Stimulated activated naive CD8-positive, alpha-beta T cell treated with anti-CD3 and anti-CD28 coated beads, Interleukin-15, Interleukin-2, amounts not matched to agents 100 U/mL and 50 U/mL, for 24 hours (primary cell): Measurements from ENCODE around the gene FMR1.

ENCODE experiments used
- ATAC-seq: fragments of 150-1000 bp; cut with Tn5 transposase; one replicate; pipeline ENCODE4 v1.10.0; 2021
- DNase-seq: peaks from one replicate; pipeline ENCODE4 v3.0.0; 2021

Gene FMR1

GRCh38 chrX:147911192-147912022 is at the start of gene FMR1:
FMR1 (plus strand) TSS chrX:147911919; CDS start chrX:147912180, 261 bp downstream.
- ATAC-seq, result peak; percentile 89
- peak; percentile 90 for DNase-seq

GRCh38 chrX:147875866-147876596 is 35.7 kb upstream of the FMR1 start:
- DNase-seq (no peak), ATAC-seq (no peak)

- DNase-seq (no peak), ATAC-seq (no peak)
Observed at GRCh38 chrX:147876849-147877646, 34.7 kb upstream of the FMR1 start.

GRCh38 chrX:147877726-147878125 is 34.0 kb upstream of the FMR1 start:
- no peak for DNase-seq
- ATAC-seq, result no peak

DNA sequence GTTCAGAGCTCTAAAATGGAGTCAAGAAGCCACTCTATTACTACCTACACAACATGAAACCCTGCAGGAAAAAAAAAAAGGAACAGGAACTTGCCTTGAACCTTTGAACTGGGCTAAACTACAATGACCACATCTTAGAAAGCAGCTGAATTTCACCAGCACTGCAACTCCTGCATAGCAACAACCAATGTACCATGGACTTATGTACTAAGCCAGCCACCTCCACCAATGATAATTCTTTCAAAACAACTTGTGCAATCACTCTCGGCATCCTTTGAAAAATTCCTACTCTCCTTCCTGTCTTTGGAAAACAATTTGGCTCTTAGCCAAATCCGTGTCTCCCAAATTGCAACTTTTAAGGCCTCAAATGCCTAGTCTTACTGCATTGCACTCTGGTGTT is 26.8 kb upstream of the FMR1 start:
- DNase-seq (no peak), ATAC-seq (no peak)

DNA sequence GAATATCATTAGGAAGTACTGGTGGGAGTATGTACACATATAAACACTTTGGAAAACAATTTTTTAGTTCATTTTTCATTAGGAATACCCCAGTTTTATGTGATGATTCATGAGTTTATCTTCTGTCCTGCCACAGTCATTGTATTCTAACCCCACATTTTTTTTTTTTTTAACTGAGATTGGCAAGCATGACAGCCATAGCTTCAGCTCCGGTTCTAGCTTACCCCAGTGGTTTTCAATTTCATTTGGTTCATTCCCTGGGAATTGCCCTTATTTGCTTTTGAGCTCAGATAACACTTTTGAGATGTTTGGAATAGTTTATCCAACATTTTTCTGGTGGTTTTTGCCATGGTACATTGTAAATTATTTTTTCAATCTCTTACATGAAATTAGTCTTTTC is 21.0 kb upstream of the FMR1 start:
- ATAC-seq (no peak), DNase-seq (no peak)

GRCh38 chrX:147891896-147892295 is 19.8 kb upstream of the FMR1 start:
- DNase-seq (no peak), ATAC-seq (no peak)

- ATAC-seq (no peak), DNase-seq (no peak)
Observed at GRCh38 chrX:147893741-147894140, 18.0 kb upstream of the FMR1 start.

DNA sequence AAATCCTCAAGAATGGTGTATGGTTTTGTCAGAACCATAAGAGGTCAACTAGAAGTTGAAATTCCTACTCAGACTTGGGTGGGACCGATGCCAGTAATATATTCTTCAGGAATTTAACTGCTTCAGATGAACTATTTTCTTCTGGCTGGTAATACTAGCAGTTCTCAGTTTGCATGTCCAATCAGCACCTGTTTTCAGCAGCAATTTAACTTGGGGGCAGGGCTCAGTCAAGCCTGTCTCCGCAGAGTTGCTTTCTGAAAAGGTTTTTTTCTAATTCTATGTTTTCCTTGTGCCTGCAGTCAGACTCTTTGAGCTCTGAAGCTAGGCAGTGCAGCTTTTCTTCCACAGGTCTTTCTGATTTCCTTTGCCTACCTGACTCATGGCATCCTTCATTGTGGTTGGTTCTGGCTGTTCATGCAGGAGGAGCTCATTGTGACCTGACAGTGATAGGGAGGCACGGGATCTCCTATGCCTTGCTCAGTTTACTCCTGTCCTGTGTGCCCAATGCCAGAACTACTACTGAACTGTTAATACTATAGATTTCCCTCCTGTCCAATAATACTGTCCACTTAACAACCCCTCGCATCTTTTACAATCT is 17.3 kb upstream of the FMR1 start:
- no peak for DNase-seq
- no peak for ATAC-seq

- ATAC-seq (no peak), DNase-seq (no peak)
Observed at GRCh38 chrX:147897117-147897516, 14.6 kb upstream of the FMR1 start.

DNA sequence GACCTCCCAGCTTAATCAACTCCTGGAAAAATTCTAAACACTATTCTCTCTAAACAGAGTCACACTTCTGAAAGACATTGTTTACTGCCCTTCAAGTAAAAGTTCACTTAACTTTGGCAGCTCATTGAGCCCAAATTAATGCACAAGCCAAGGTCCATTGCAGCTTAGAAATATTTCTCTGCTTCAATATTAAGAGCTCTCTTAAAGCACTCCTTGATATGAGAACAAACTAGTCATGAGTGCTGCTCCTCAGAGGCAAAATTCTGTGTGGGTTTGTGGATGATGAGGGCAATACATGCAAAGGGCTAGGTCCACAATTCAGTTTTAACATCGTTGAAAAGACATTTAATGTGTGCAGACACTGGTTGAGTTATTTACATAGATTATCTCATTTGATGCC is 12.8 kb upstream of the FMR1 start:
- no peak for ATAC-seq
- DNase-seq, result no peak

- DNase-seq (no peak), ATAC-seq (no peak)
Observed at GRCh38 chrX:147899379-147900114, 12.2 kb upstream of the FMR1 start.

DNA sequence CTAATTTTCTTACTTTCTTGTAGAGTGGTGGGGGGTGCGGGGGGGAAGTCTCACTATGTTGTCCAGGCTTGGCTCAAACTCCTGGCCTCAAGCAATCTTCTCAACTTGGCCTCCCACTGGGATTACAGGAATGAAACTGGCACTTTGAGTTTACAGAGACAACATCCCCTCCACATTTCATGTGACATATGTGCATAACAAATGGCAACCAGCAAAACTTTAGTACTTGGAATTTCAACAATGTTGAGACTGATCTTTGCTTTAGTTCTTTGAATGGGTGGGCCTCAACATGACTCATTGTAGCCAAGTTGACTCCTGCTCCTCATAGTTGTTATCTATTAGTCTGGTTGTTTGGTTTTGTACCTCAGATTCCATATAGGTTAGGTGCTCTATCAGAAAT is 11.4 kb upstream of the FMR1 start:
- no peak for ATAC-seq
- no peak for DNase-seq

- DNase-seq, result no peak
- no peak for ATAC-seq
Observed at GRCh38 chrX:147901461-147902126, 10.1 kb upstream of the FMR1 start.

GRCh38 chrX:147902270-147902669 is 9.4 kb upstream of the FMR1 start:
- no peak for ATAC-seq
- no peak for DNase-seq

DNA sequence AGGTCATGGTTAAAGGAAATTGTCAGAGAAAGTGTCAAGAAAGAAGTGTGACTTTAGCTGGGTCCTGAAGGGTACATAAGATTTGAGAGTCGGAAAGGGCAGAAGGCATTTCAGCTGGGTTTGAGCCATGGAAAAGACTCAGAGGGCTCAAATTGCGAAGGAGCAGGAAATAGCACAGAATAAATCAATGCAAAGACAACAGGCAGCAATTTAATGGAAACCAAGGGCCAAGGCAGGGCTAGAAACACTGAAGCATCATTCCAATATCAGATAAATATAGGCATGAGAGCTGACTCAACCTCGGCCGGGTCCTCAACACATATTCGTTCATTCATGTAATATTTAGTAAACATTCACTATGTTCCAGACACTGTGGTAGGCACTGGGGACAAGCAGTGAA is 3.6 kb upstream of the FMR1 start:
- DNase-seq, result no peak
- ATAC-seq, result no peak

DNA sequence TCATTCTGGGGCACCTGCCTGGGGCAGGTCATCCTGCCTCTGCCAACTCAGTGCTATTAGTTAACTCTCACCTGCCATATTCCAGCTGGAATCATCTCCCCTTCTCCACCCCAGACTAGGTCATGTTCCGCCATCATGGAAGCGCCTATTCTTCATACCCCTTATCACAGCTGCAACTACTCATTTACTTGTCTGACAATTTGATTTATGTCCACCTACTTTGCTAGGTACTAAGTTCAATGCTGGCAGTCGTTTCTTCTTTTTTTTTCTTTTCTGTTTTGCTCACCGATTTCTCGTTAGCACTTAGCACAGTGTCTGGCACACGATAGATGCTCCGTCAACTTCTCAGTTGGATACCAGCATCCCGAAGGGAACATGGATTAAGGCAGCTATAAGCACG is 1.1 kb upstream of the FMR1 start:
- DNase-seq (no peak), ATAC-seq (no peak)

GRCh38 chrX:147912093-147912801 is 528 bp downstream of the FMR1 start:
- ATAC-seq, result peak; percentile 15
- DNase-seq, result peak; percentile 27

- no peak for ATAC-seq
- DNase-seq, result no peak
Observed at GRCh38 chrX:147913570-147913969, 1.9 kb downstream of the FMR1 start.

DNA sequence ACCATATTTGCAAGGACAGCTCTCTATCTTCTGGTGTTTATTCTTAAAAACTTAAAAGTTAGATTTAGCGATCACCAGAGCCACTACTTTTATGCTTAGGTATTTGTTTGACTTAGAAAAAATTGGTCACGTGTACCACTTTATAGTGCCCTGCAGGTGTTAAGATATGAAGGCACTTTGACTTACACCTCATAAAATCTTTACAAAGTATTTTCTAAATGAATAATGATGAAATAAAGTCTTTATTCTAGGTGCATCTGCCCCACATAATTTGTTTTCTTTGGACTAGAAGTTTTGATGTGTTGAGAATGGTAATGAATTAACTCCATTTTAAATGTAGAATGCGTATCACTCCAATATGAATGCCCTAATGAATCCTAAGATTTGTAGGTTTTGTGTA is 2.9 kb downstream of the FMR1 start:
- DNase-seq (no peak), ATAC-seq (no peak)
